Hepatocyte (in vitro differentiated cells): ENCODE data around the gene SHOC2. TPM values are rescaled to one million over a fixed set of nuclear protein-coding genes. Genes with fewer than 3 reads are reported as not detected.
A peak's percentile ranks its signal among the peaks of the same experiment; 100 is the strongest.

Source experiments
- DNase-seq: peaks from one replicate; pipeline ENCODE4 v3.0.0-alpha.2; 2016; ENCODE audit warnings: low spot score
- H2AFZ ChIP-seq: fragments of 200-600 bp; sonication (generic); 2 replicates; pipeline ENCODE4 v1.6.0; 2016; ENCODE audit warnings: antibody characterized with exemption, mild to moderate bottlenecking
- H3K27ac ChIP-seq: fragments of 200-600 bp; sonication (generic); 2 replicates; pipeline ENCODE4 v1.5.1; 2016; ENCODE audit warnings: mild to moderate bottlenecking
- H3K27me3 ChIP-seq: fragments of 200-600 bp; sonication (generic); 2 replicates; pipeline ENCODE4 v1.6.1; 2016
- H3K36me3 ChIP-seq: fragments of 200-600 bp; sonication (generic); replicated peaks from 2 replicates; pipeline ENCODE4 v1.5.1; 2016; ENCODE audit warnings: low read depth; ENCODE audit not compliant: insufficient read depth
- H3K4me1 ChIP-seq: fragments of 200-600 bp; sonication (generic); 2 replicates; pipeline ENCODE4 v1.5.1; 2016; ENCODE audit warnings: mild to moderate bottlenecking, moderate library complexity; ENCODE audit not compliant: insufficient read depth
- H3K4me2 ChIP-seq: fragments of 200-600 bp; sonication (generic); 2 replicates; pipeline ENCODE4 v1.6.0; 2016
- H3K4me3 ChIP-seq: fragments of 200-600 bp; sonication (generic); 2 replicates; pipeline ENCODE4 v1.5.1; 2016; ENCODE audit warnings: mild to moderate bottlenecking
- H3K79me2 ChIP-seq: fragments of 200-600 bp; sonication (generic); 2 replicates; pipeline ENCODE4 v1.6.0; 2017; ENCODE audit warnings: mild to moderate bottlenecking
- H3K9me2 ChIP-seq: fragments of 200-600 bp; sonication (generic); replicated peaks from 2 replicates; pipeline ENCODE4 v1.6.0; 2017; ENCODE audit warnings: mild to moderate bottlenecking; ENCODE audit not compliant: insufficient read depth
- H3K9me3 ChIP-seq: fragments of 200-600 bp; sonication (generic); 2 replicates; pipeline ENCODE4 v1.5.1; 2016; ENCODE audit warnings: low read depth, mild to moderate bottlenecking
- H4K20me1 ChIP-seq: fragments of 200-600 bp; sonication (generic); 2 replicates; pipeline ENCODE4 v1.6.0; 2016; ENCODE audit warnings: mild to moderate bottlenecking; ENCODE audit not compliant: insufficient read depth, poor library complexity, severe bottlenecking
- CTCF ChIP-seq: fragments of 200-600 bp; sonication (generic); IDR thresholded peaks from 2 replicates; pipeline ENCODE4 v1.5.1; 2016; ENCODE audit warnings: antibody characterized with exemption, mild to moderate bottlenecking; ENCODE audit not compliant: poor library complexity
- EZH2 ChIP-seq: fragments of 200-600 bp; sonication (generic); IDR thresholded peaks from 2 replicates; pipeline ENCODE4 v1.6.1; 2016; ENCODE audit warnings: antibody characterized with exemption, mild to moderate bottlenecking, borderline replicate concordance
- EZH2phosphoT487 ChIP-seq: fragments of 200-600 bp; sonication (generic); IDR thresholded peaks from one replicate; pipeline ENCODE4 v1.6.1; 2018; ENCODE audit warnings: antibody characterized with exemption, mild to moderate bottlenecking, low read depth, moderate library complexity; ENCODE audit not compliant: unreplicated experiment, severe bottlenecking
- WGBS: methylation state at CpG from one replicate; pipeline ENCODE4 v1.1.6; 2016; ENCODE audit warnings: low lambda C conversion rate; ENCODE audit errors: missing lambda C conversion rate; 5-methylcytosine and 5-hydroxymethylcytosine counted together
- microRNA counts: library from miRNA; unstranded; fragments of <30 nt; microRNA quantifications from one replicate; lab custom pipeline; 2017
- microRNA-seq: library from miRNA; unstranded; fragments of <30 nt; microRNA quantifications from one replicate; pipeline ENCODE4, GENCODE V29; 2017
- polyA plus RNA-seq: library from polyadenylated mRNA; unstranded; fragments of >200 nt; fragmentation: Nextera tagmentation; extraction: Ambion mirVana; gene quantifications from 2 replicates; pipeline ENCODE4 v1.2.1, GENCODE V29; 2016
- small RNA-seq: library from RNA; depleted of rRNA; stranded (forward); fragments of <200 nt; gene quantifications from one replicate; pipeline ENCODE3, GENCODE V24; 2014
- total RNA-seq: library from RNA; depleted of rRNA; stranded (reverse); fragments of >200 nt; gene quantifications from 2 replicates; pipeline ENCODE4 v1.2.3, GENCODE V29; 2014

The SHOC2 gene
- total and polyA plus RNA-seq, 2 experiments from 2014 or later = 27.5 to 58.9 TPM

DNA sequence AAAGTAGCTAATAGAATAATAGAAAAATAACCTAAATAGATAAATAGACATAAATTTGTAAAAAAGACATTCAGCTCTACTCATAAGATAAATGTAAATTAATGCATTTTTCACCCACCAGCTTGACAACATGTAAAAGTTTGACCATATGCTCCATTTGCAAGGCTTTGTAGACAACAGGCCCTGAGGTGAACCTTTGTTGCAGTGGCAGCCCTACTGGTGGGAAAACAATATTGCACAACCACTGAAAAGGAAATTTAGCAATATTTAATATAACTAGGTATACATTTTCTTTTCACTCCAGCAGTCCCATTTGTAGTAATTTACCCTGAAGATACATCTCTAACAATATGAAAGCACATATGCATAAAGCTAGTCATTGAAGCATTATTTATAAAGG is 118.5 kb downstream of the SHOC2 start:
- Histone ChIP-seq H3K4me3 (no peak overlapping the region), H3K4me1 (no peaks in the 10 kb centered on the region)

GRCh38 chr10:111039522-111039921 is 120.1 kb downstream of the SHOC2 start:
- H3K79me2 ChIP-seq = no peaks in the 10 kb centered on the region
- 93% methylated on average over 2 of the region's 2 CpGs for WGBS
- no peaks in the 10 kb centered on the region for H4K20me1 ChIP-seq
- no peak overlapping the region for H2AFZ ChIP-seq
- no peaks in the 10 kb centered on the region for H3K9me2 ChIP-seq
- H3K36me3 ChIP-seq = no peaks in the 10 kb centered on the region
- no peak overlapping the region for H3K4me2 ChIP-seq
- H3K4me3 ChIP-seq = no peak overlapping the region
- DNase-seq = no peak
- TF ChIP-seq EZH2 (no peak), EZH2phosphoT487 (no peak), CTCF (no peak)
- H3K4me1 ChIP-seq = no peaks in the 10 kb centered on the region
- no peak overlapping the region for H3K27ac ChIP-seq
- H3K27me3 ChIP-seq = no peaks in the 10 kb centered on the region
- no peaks in the 10 kb centered on the region for H3K9me3 ChIP-seq

More for the DNA sequence above, 118.5 kb downstream of the SHOC2 start:
- no peak for TF ChIP-seq EZH2phosphoT487
- no peak for TF ChIP-seq CTCF
- TF ChIP-seq EZH2 = no peak
- no peak overlapping the region for H2AFZ ChIP-seq
- H4K20me1 ChIP-seq = no peaks in the 10 kb centered on the region
- H3K79me2 ChIP-seq = no peaks in the 10 kb centered on the region
- DNase-seq = no peak
- H3K4me2 ChIP-seq = no peak overlapping the region
- no peaks in the 10 kb centered on the region for H3K27me3 ChIP-seq
- no peaks in the 10 kb centered on the region for H3K9me2 ChIP-seq
- no peak overlapping the region for H3K27ac ChIP-seq
- H3K9me3 ChIP-seq = no peaks in the 10 kb centered on the region
- no peaks in the 10 kb centered on the region for H3K36me3 ChIP-seq

GRCh38 chr10:111057006-111057405 is 137.6 kb downstream of the SHOC2 start:
- TF ChIP-seq CTCF = no peak
- no peak for TF ChIP-seq EZH2
- TF ChIP-seq EZH2phosphoT487 = no peak
- Histone ChIP-seq H3K4me2 (no peak overlapping the region), H3K9me2 (no peaks in the 10 kb centered on the region), H3K9me3 (no peaks in the 10 kb centered on the region), H4K20me1 (no peaks in the 10 kb centered on the region), H3K36me3 (no peaks in the 10 kb centered on the region), H3K4me1 (no peaks in the 10 kb centered on the region), H2AFZ (no peak overlapping the region), H3K27me3 (no peaks in the 10 kb centered on the region), H3K79me2 (no peaks in the 10 kb centered on the region), H3K4me3 (no peak overlapping the region), H3K27ac (no peak overlapping the region)
- DNase-seq = no peak
- 62% methylated on average over 1 of the region's 1 CpG for WGBS

MicroRNA genes within 50 kb of the gene (microRNA counts, 767-probe panel; counts per million panel counts)
- not detected for microRNA hsa-miR-548e (lab: Ali Mortazavi, UCI)

Small RNA genes within 50 kb of the gene (microRNA-seq; reads per million reads assigned to microRNA genes)
- gene MIR548E = not detected

Small RNA genes within 50 kb of the gene (small RNA-seq; reads per million reads assigned to genes)
- gene MIR548E = 1.8 reads per million, percentile 85 among the genes with 10 or more reads in this experiment

Other genes with a start within 250 kb of the SHOC2 start
- 246 and 315 TPM in 2 replicates for gene PDCD4, start 47.7 kb upstream of the SHOC2 start, total RNA-seq
- gene PDCD4, start 47.7 kb upstream of the SHOC2 start, polyA plus RNA-seq = 791 and 862 TPM in 2 replicates
- 21.2 and 47.9 TPM in 2 replicates for gene BBIP1, start 424 bp upstream of the SHOC2 start, total RNA-seq
- gene BBIP1, start 424 bp upstream of the SHOC2 start, polyA plus RNA-seq = 19.7 and 21.5 TPM in 2 replicates
- 1.6 and 1.9 TPM in 2 replicates for gene ADRA2A, start 157.4 kb downstream of the SHOC2 start, total RNA-seq
- gene ADRA2A, start 157.4 kb downstream of the SHOC2 start, polyA plus RNA-seq = 0.84 and 1.8 TPM in 2 replicates